ENCODE results near the gene PEX11B. TPM values are rescaled to one million over a fixed set of nuclear protein-coding genes. Genes with fewer than 3 reads are reported as not detected.

The PEX11B gene
- polyA plus RNA-seq, 1 of the 3 experiments (the other 2 are of a cell fraction) = 26.1 TPM

Other genes with a start within 250 kb of the PEX11B start
- 0.16 and 0.24 TPM in 2 replicates for gene PDZK1, start 211.3 kb downstream of the PEX11B start, polyA plus RNA-seq (2012; rRNA removed)
- not detected in 2 replicates for gene CD160, start 199.2 kb downstream of the PEX11B start, polyA plus RNA-seq (2012; rRNA removed)
- 4.8 and 6.1 TPM in 2 replicates for gene RNF115, start 94.6 kb downstream of the PEX11B start, polyA plus RNA-seq (2012; rRNA removed)
- 34.1 and 40.9 TPM in 2 replicates for gene POLR3C, start 94.5 kb downstream of the PEX11B start, polyA plus RNA-seq (2012; rRNA removed)
- gene NUDT17, start 73.1 kb downstream of the PEX11B start, polyA plus RNA-seq (2012; rRNA removed) = 7.8 and 8.1 TPM in 2 replicates
- 35.5 and 39.1 TPM in 2 replicates for gene PIAS3, start 59.6 kb downstream of the PEX11B start, polyA plus RNA-seq (2012; rRNA removed)
- 0.05 and 0.08 TPM in 2 replicates for gene ANKRD35, start 32.9 kb downstream of the PEX11B start, polyA plus RNA-seq (2012; rRNA removed)
- 2.1 and 2.6 TPM in 2 replicates for gene ITGA10, start 8.7 kb downstream of the PEX11B start, polyA plus RNA-seq (2012; rRNA removed)
- gene RBM8A, start 8.8 kb upstream of the PEX11B start, polyA plus RNA-seq (2012; rRNA removed) = 236 TPM in 2 replicates
- gene LIX1L, start 39.3 kb upstream of the PEX11B start, polyA plus RNA-seq (2012; rRNA removed) = 39.1 and 39.4 TPM in 2 replicates
- 2.6 and 3.6 TPM in 2 replicates for gene ANKRD34A, start 45.9 kb upstream of the PEX11B start, polyA plus RNA-seq (2012; rRNA removed)
- 15.8 and 17.3 TPM in 2 replicates for gene POLR3GL, start 46.0 kb upstream of the PEX11B start, polyA plus RNA-seq (2012; rRNA removed)
- 44.6 and 77.3 TPM in 2 replicates for gene TXNIP, start 77.9 kb upstream of the PEX11B start, polyA plus RNA-seq (2012; rRNA removed)
- gene HJV, start 103.0 kb upstream of the PEX11B start, polyA plus RNA-seq (2012; rRNA removed) = 0.05 TPM in 1 of 2 replicates, not detected in the other
- gene NBPF10, start 226.1 kb upstream of the PEX11B start, polyA plus RNA-seq (2012; rRNA removed) = 0.66 and 0.88 TPM in 2 replicates